Endometrial microvascular endothelial cells (primary cell): ENCODE measurements around the gene BICRA. TPM values are rescaled to one million over a fixed set of nuclear protein-coding genes. Genes with fewer than 3 reads are reported as not detected.
"Not testable (repeated sequence)": the region's sequence is repeated elsewhere in the genome, so short reads cannot be mapped to it uniquely, and the experiment has no call there.

Experiments used
- in situ Hi-C: cut with HindIII; loops from 2 replicates; pipeline ENCODE4 v1.10.0; 2017; ENCODE audit warnings: low sequenced_read_pairs, low pct_unique_long_range_greater_than_20kb; ENCODE audit errors: inconsistent ontology term
- total RNA-seq: library from RNA; depleted of rRNA; stranded (reverse); fragments of >200 nt; gene quantifications from one replicate; pipeline ENCODE4 v1.2.3, GENCODE V29; 2015; ENCODE audit errors: inconsistent ontology term

BICRA gene
- total RNA-seq, 1 donor from 2014 or later: 2.6 TPM

DNA sequence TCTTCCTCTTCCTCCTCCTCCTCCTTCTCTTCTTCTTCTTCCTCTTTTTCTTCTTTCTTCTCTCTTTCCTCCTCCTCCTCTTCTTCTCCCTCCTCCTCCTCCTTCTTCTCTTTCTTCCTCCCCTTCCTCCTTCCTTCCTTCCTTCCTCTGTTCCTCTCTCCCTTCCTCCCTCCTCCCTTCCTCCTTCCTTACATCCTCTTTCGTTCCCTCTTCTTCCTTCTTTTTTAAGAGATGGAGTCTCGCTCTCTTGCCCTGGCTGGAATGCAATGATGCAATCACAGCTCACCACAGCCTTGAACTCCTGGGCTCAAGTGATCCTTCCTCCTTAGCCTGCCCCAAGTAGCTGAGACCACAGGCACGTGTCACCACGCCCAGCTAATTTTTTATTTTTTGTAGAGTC is 117.5 kb downstream of the BICRA start:
- in situ Hi-C loops: no loop called here

DNA sequence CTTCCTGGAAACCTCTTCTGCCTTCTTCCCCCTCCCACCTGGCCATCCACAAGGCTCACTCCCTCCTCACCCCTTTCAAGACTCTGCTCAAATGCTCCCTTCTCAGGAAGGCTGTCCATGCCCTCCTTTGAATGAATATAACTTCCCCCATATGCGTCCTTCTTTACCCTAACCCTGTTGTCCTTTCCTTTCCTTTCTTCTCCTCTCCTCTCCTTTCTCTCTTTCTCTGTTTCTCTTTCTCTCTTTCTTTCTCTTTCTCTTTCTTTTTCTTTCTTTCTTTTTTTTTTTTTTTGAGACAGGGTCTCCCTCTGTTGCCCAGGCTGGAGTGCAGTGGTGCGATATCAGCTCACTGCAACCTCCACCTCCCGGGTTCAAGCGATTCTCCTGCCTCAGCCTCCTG is 119.4 kb downstream of the BICRA start:
- in situ Hi-C loops: not testable (repeated sequence)

DNA sequence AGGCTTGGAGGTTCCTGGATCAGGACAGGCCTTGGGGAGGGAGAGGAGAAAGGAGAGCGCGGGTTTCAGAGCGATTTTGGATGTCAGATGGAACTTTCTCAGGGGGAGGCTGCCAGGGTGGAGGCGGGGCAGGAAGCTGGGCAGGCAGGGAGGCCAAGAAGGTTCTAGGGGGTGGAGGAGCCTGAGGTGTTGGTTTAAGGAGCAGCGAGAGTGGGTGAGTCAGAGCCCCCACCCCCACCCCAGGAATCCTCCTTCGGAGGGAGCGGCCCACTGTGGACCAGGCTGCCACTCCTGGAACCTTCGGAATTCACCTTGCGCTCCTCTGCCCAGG is 120.5 kb downstream of the BICRA start:
- in situ Hi-C loops: no loop called here

DNA sequence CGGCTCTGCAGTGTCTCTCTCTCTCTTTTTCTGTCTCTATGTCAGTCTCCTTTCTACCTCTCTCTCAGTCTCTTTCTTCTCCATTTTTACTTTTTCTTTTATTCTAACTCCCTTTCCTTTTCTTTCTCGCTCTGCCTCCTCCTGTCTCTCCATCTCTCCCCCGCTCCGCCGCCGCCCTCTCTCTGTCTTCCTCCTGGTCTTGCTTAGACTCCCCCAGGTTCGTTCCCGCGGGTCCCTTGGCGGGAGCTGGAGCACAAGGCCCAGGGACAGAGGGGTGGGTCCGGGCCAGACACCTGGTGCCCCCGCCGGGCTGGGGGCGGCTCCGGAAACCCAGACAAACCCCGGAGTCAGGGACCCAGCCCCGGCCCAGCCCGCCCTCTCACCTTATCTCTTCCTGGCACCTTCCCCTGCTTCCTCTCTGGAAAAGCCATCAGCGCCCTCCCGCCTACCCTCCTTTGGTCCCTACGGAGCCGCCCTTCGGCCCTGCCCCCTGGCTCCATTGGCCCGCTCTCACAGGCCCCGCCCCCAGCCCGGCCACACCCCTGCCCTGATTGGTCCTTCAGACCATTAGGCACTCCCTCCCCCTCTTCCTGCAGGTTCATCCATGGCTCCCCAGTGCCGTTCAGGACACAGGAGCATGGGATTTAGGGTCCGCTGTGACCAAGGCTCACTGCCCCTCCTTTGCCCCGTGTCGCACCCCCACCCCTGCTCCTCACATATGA is 121.0 kb downstream of the BICRA start:
- in situ Hi-C loops: no loop called here

DNA sequence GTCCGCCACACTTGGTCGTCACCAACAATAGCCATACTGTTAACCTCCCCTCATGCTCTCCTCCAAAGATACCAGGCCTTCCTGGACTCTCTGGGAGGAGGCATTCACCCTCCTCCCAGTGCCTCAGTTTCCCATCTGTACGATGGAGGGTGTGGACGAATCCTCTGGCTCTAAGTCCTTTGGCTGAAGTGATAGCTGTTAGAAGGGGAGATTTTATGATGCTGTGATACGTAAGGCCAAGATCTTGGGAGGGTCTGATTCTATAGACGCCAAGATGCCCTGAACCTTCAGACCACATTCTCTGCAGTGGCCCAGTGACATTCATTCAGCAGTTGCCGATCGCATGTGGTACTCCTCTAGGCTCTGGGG is 121.6 kb downstream of the BICRA start:
- in situ Hi-C loops: no loop called here

DNA sequence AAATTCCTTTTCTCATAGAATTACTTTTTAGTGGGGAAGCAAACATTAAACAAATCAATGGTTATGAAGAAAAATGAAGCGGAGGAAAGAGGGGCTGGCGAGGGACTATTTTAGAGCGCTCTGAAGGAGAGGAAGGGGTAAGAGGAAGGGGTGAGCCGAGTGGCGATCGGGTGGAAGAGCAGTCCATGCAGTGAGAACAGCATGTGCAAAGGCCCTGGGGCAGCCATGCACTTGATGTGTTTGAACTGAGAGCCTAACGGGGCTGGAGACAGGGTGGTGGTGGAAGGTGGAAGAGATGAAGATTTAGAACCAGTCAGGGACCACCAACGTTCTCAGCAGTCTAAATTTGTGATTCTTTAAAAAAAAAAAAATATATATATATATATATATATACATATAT is 122.0 kb downstream of the BICRA start:
- in situ Hi-C loops: no loop called here

DNA sequence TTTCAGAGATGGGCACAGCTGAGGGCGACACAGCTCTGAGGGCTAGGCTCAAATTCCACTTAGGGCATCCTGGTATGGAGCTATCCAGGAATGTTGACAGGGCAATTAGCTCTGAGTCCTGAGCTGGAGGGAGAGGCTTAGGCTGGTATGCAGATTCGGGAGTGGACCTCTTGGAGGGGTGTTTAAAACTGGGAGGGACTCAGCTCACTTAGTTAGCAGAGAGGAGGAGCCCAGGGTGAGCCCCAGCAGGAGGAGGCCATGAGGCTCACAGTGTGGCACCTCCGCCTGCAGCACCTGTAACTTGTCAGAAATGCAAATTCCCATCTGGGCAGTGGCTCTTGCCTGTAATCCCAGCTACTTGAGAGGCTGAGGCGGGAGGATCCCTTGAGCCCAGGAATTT is 126.2 kb downstream of the BICRA start:
- in situ Hi-C loops: no loop called here

DNA sequence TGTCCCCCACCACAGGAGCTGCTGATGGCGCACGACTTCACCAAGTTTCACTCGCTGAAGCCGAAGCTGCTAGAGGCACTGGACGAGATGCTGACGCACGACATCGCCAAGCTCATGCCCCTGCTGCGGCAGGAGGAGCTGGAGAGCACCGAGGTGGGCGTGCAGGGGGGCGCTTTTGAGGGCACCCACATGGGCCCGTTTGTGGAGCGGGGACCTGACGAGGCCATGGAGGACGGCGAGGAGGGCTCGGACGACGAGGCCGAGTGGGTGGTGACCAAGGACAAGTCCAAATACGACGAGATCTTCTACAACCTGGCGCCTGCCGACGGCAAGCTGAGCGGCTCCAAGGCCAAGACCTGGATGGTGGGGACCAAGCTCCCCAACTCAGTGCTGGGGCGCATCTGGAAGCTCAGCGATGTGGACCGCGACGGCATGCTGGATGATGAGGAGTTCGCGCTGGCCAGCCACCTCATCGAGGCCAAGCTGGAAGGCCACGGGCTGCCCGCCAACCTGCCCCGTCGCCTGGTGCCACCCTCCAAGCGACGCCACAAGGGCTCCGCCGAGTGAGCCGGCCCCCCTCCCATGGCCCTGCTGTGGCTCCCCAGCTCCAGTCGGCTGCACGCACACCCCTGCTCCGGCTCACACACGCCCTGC is 132.1 kb downstream of the BICRA start:
- in situ Hi-C loops: no loop called here

DNA sequence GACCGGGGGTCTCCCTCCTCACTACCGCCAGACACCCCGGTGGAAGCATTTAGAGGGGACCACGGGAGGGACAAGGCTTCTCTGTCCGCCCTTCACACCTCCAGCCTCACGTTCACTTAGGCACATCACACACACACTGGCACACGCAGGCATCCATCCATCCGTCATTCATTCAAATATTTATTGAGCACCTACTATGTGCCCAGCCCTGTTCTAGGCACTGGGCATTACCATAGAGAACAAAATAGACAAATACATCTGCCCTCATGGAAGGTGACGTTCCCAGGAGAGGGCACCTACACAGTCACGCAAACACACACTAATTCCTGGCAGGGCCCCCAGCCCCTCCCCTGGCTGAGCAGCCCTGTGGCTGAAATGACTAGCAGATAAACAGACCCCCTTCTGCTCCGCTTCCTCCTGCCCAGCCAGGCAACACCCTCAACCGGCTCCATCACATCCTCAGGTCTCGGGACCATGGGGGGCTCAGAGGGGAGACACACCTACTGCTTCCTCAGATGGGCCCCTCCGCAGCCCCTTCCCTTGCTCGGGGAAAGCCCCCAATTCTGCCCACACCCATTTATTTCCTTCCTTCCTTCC is 132.7 kb downstream of the BICRA start:
- in situ Hi-C loops: no loop called here

DNA sequence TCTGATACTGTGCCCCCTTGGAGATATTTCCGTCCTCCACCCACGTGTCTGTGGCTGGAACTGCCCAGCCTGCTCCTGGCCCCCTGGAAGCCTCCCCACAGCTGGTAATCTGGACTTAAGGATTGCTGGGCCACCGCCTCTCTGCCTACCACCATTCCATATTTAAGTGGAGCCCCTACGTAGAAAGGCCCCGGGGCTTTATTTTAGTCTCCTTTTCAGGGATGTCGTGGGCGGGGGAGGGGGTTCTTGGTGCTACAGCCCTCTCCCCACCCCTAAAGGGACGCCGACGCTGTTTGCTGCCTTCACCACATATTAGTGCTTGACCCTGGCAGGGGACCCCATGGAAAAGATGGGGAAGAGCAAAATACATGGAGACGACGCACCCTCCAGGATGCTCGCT is 133.7 kb downstream of the BICRA start:
- in situ Hi-C loops: no loop called here

DNA sequence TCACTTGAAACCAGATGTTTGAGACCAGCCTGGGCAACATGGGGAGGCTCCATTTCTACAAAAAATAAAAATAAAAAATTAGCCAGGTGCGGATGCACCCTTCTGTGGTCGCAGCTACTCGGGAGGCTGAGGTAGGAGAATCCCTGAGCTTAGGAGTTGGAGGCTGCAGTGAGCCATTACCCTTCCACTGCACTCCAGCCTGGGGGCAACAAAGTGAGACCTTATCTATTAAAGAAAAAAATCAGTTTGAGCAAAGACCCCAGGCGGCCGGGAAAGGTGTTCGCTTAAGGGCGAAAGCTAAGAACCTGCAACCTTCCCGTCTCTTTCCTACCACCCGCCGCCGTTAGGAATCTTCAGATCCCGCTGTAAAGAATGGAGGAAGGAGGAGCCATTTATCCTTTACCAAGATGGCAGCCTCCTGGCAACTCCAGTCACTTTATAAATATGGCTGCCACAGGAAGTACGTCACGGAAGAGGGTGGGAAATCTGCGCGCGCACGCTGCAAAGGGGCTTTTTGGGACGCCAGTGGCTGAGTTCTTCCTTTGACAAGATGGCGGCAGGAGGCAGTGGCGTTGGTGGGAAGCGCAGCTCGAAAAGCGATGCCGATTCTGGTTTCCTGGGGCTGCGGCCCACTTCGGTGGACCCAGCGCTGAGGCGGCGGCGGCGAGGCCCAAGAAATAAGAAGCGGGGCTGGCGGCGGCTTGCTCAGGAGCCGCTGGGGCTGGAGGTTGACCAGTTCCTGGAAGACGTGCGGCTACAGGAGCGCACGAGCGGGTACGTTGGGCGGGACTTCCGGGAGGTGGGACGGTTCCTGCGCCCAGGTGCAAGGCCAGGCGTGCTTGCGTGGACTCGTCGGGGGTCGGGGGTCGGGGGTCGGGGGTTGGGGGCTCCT is 136.3 kb downstream of the BICRA start, which contains the start of gene NOP53:
Gene NOP53, plus strand, starts transcription at position 537 of the 892 bp plus-strand sequence. Its CDS starts 14 bp downstream, at position 551.
- in situ Hi-C loops: no loop called here

DNA sequence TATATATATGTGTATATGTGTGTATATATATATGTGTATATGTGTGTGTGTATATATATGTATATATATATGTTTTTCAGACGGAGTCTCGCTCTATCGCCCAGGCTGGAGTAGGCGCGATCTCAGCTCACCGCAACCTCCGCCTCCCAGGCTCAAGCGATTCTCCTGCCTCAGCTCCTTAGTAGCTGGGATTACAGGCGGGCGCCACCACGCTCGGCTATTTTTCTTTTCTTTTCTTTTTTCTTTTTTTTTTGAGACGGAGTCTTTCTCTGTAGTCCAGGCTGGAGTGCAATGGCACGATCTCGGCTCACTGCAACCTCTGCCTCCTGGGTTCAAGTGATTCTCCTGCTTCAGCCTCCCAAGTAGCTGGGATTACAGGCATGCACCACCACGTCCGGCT is 137.2 kb downstream of the BICRA start:
- in situ Hi-C loops: not testable (repeated sequence)

DNA sequence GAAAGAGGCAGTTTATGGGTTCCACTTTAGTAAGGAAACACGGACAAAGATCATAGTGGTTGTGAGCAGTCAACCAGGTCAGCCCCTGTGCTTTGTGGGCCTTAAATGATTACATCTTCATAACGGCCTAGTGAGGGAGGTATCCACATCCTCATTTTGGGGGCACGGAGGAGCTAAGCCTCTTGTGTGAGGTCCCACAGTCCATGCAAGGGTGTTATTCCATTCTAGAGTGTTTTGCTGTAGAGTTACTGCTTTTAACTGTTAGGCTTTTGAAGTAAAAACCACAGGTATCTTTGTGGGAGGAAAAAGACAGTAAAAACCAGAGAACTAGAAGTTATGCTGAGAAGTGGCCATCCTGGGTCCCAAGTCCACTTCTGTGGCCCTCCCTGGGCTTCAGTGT is 140.4 kb downstream of the BICRA start:
- in situ Hi-C loops: no loop called here

DNA sequence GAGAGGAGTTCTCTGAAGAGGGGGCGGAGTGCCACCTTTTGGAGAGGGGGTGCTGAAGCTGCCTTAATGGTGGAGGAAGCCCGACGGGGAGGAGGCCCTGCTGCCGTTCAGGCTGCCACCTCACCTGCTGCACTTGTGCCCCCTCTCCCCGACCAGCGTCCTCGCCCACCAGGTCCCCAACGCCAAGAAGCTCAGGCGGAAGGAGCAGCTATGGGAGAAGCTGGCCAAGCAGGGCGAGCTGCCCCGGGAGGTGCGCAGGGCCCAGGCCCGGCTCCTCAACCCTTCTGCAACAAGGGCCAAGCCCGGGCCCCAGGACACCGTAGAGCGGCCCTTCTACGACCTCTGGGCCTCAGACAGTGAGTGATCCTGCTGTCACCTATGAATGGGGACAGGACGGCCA is 141.8 kb downstream of the BICRA start:
- in situ Hi-C loops: no loop called here

DNA sequence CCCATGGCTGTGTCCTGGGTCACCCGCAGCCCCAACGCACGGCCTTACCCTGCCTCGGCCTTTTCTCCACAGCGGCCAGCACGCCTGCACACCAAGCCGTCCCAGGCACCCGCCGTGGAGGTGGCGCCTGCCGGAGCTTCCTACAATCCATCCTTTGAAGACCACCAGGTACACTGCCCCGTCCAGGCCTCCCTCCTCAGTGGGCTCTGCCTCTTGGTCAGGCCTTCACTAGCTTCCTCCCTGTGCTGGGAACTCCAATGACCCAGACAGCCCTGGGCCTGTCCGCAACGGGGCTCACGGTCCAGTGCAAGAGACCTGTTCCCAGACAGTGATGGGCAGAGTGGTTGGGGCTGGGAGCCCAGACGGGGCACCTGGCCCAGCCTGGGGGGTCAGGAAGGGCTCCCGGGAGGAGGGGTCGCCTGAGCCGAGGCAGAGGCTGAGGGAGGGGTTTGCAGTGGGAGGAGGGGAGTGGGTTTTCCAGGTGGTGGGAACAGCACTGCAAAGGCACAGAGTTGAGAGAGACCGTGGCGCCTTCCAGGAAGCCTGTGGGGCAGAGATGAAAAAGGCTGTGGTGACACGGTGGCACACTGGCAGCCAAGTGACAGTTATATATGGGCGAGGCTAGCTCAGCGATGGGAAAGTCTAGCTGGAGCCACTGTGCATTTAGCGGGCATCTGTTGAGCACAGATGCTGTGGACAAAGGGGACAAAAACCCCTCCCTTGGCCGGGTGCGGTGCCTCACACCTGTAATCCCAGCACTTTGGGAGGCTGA is 143.7 kb downstream of the BICRA start:
- in situ Hi-C loops: no loop called here
